HL-60/S4 treated with retinoic acid at 250 ng/mL for 4 days and 3 days (cell line): ENCODE results near the gene LCN9.
"Not testable (repeated sequence)": the region's sequence is repeated elsewhere in the genome, so short reads cannot be mapped to it uniquely, and the experiment has no call there.

Source experiments
- in situ Hi-C: fragments of 300-500 bp; cut with MboI; formaldehyde crosslinking; loops from 2 replicates; pipeline ENCODE4 v1.7.0; 2022; ENCODE audit warnings: low sequenced_read_pairs

The LCN9 gene

DNA sequence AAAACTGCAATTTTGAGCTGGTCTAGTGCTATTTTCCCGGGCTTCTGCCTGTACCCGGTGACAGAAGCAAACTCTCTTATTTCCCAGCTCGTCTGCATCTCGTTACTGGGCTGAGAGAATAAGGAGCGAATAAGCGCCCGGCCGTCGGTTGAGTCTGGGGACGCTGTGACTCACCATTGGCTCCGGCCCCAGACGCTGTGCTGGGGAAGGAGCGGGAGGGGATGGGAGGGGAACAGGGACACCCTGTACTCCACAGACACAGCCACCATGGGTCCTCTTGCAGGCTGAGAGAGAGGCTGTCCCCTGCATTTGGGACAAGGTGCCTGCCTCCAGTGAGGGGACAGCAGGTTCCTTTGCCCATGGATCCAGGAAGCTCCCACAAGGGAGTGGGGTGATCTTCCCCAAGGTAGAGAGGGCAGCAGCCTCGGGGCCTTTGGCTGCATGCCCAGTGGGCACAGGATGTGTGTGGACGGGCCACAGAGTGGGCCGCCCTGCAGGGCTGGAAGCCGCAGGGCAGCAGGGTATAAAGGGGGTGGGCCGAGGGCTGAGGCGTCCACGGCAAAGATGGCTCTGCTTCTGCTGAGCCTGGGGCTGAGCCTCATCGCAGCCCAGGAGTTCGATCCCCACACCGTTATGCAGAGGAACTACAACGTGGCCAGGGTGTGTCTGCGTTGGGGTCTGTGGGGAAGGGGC, at the start of gene LCN9:
TSS of gene LCN9 (plus strand) at position 552 of the 693 bp plus-strand sequence. CDS start at position 565, 13 bp downstream.
- in situ Hi-C loops = no loop called here

DNA sequence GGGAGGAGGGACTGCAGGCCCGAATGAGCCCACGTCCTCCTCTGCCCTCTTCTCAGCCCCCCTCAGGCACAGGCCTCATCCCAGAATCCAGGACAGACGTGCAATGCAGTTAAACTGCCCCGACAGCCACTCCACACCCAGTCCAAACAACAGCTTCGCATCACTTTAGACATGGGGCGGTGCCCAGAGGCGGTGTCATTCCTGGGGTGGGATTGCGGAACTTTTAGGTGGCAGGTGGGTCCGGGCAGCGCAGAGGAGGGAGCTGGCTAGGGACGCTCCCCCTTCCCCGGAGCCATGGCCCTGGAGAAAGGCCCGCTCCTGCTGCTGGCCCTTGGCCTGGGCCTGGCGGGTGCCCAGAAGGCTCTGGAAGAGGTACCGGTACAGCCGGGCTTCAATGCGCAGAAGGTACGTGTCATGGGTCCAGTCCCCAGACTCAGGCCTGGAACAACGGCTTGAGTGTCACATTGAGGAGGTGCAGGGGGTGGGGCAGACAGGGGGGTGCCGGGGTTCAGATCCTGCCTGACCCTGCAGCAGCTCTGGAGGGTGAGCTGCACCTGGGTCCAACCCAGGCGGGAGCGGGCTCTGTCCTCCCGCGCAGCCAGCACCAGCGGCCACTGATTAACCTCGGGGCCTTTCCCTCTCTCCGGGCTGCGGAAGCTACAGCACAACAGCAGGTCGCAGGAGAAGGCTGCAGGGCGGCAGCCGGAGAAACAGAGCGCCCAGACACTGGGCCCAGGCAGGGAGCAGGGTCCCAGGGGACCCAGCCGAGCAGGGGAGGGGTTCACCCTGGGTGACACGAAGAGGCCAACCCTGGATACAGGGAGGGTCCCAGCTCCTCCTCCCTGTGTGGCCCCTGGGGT, 48.9 kb upstream of the LCN9 start:
- in situ Hi-C loops = no loop called here

- in situ Hi-C loops = no loop called here
Measured at GRCh38 chr9:135614821-135615665, 48.1 kb upstream of the LCN9 start.

- in situ Hi-C loops = no loop called here
Measured at GRCh38 chr9:135615666-135616618, 47.2 kb upstream of the LCN9 start.

GRCh38 chr9:135616619-135617537, 46.2 kb upstream of the LCN9 start:
- in situ Hi-C loops = no loop called here

DNA sequence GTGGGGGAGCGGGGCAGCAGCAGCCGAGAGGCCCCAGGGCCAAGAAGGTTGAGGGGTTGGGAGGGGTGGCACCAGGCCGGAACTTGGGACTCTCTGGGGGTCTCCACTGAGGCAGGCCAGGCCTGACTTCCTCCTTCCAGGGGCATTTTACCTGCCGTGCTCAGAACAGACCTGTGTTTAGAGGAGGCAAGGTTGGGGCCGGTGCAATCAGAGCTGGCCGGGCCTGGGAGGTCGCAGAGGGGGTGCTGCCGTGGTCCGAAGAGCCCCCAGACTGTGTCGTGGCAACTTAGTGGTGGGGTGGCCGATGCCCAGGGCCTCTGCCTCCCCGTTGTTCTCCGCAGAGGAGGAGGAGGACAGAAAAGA, 45.6 kb upstream of the LCN9 start:
- in situ Hi-C loops = no loop called here

GRCh38 chr9:135617991-135618411, 45.1 kb upstream of the LCN9 start:
- in situ Hi-C loops = no loop called here

DNA sequence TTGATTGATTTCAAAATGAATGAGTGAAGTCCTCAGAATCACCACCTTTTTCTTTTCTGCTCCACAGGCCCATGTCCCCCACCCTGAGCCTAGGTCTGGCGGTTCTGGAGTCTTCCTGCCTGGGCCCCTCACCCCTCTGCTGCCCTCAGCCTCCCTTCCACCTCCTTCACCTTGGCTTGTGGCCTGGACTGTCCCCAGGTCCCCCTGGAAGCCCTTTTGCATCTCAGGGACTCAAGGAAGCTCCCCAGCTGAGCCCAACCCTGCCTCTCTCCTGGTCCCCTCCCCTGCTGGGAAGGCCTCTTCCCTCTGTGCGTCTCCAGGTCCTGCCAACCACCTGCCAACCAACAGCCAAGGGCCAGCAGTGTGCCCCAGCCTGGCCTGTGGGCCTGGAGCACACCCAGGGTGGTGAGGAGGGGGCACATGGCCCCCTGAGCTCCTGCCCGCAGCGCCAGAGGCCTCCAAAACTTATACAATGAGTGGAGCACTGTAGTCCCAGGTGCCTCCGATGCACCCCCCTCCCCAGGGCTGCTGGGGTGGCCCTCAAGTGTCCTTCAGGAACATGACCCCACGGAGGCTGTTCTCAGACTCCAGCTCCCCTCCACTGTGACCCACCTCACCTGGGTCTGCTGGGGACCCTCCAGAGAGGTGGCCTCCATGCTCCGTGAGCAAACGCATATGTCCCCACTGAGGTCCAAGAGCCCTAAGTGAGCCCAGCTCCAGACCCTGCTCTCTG, 44.1 kb upstream of the LCN9 start:
- in situ Hi-C loops = no loop called here

GRCh38 chr9:135619599-135619886, 43.6 kb upstream of the LCN9 start:
- in situ Hi-C loops = no loop called here

DNA sequence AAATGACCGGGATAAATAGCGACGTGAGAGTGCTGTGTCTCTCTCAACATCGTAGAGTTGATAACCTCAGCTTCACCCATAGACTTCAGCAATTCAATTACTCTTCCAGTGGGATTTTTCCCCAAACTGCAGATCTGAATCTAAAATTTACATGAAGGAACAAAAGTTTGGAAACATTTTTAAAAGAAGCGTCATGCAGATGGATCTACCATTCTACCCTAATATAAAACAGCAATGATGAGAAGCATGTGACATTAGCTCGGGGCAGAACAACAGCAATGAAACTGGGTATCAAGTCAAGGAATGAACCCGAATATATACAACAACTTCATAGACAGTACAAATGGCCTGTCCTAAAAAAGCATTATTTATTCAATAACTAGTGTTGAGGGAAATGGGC, 42.6 kb upstream of the LCN9 start:
- in situ Hi-C loops = no loop called here

DNA sequence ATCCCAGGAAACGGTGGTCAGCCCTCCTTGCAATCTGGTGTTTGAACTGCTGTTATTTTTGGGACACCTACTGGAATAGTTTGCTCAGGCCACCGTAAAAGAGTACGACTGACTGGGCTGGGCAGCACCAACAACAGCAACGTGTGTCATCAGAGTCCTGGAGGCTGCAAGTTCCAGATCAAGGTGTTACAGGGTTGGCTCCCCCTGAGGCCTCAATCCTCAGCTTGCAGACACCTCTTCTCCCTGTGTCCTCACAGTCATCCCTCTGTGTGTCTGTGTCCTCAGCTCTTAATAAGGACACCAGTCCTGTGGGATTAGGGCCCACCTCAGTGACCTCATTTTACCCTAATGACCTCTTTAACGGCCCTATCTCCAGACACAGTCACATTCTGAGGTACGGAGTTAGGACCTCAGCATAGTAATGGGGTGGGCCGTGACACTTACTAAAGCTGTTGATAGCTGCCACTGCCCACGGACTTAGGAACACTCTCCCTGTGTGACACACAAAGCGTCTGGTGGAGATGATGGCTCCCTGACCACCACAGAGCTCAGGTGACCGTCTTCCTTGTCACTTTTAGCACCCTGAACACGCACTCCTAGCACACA, 40.6 kb upstream of the LCN9 start:
- in situ Hi-C loops = no loop called here

- in situ Hi-C loops = no loop called here
Measured at GRCh38 chr9:135624282-135624681, 38.8 kb upstream of the LCN9 start.

DNA sequence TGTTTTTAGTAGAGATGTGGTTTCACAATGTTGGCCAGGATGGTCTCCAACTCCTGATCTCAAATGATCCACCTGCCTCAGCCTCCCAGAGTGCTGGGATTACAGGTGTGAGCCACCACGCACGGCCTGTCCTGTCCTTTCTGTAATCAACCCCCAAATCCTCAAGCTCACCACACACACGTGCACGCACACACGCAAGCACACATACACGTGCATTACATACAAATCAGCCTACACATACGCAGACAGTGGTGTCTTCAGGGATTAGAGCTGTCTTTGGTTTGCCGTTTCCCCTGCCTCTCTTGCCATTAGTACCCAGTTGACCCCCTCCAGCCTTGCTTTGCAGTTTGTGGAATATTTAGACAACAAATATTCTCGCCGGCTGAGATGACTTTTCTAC, 30.3 kb upstream of the LCN9 start:
- in situ Hi-C loops = no loop called here

DNA sequence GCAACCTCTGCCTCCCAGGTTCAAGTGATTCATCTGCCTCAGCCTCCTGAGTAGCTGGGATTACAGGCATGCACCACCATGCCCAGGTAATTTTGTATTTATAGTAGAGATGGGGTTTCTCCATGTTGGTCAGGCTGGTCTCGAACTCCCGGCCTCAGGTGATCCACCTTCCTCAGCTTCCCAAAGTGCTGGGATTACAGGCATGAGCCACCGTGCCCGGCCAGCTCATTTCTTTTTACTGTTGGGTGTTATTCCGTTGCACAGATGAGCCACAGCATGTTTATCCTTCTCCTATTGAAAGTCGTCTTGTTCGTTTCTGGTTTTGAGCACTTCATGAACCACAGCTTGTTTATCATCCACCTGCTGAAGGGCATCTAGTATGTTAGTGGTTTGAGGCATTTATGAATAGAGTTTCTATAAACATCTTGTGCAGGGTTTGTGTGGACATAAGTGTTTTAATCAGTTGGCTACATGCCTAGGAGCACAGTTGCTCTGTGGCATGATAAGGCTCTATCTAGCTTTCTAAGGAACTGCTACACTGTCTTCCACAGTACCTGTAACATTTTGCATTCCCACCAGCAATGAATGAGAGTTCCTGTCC, 26.1 kb upstream of the LCN9 start:
- in situ Hi-C loops = not testable (repeated sequence)

GRCh38 chr9:135639196-135639595, 23.9 kb upstream of the LCN9 start, which contains the start of gene GLT6D1:
TSS of gene GLT6D1 (minus strand) at chr9:135639540. CDS start at chr9:135639187, 353 bp downstream.
- in situ Hi-C loops = no loop called here

DNA sequence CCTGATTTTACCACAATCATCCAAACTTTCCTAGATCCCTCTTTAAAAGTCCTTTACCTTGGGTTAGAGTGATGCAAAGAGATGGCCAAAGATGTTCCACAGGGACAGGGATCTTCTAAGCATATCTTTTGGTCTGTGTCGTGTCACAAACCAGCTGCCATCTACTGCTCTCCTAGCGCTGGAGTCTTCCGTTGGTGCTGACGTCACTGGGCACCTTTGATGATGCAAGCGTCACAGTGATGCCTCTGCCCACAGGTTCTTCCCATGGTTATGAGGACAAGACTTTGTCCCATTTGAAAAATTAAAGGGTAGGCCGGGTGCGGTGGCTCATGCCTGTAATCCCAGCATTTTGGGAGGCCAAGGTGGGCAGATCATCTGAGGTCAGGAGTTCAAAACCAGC, 22.1 kb upstream of the LCN9 start:
- in situ Hi-C loops = no loop called here

DNA sequence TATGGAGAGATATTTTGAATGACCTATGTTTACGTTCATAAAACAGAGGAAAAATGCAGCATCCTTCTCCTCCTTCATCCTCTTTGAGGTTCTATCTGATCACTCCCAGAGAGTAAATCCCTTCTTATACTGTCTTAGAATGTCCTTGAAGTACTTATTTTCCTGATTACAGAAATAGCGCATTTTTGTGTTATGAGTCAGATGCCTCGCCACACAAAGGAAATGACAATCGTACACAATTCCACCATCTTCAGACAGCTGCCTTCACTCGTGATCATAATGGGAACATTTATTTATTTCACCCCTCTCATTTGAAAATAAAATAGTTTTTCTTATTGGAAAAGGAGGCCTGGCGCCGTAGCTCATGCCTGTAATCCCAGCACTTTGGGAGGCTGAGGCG, 21.4 kb upstream of the LCN9 start:
- in situ Hi-C loops = no loop called here
